Transverse colon (tissue), 4 donors: ENCODE measurements around the gene NEK9.

Source experiments
- CTCF ChIP-seq, 5 experiments: fragments of 200-600 bp in 3 of 5; fragments of 450-650 bp in 2 of 5; sonication (generic) in 3 of 5; IDR thresholded peaks; 1 replicate in 2 of 5; 2 replicates in 3 of 5; pipeline ENCODE4 v1.5.1; 2016 to 2017; ENCODE audit warnings: antibody characterized with exemption in 5 of 5, inconsistent platforms in 3 of 5, mild to moderate bottlenecking in 2 of 5, moderate library complexity in 1 of 5
- POLR2A ChIP-seq: fragments of 450-650 bp; IDR thresholded peaks from one replicate; pipeline ENCODE4 v1.6.1; 2016; ENCODE audit warnings: antibody characterized with exemption, mild to moderate bottlenecking, moderate library complexity
- POLR2AphosphoS5 ChIP-seq, 3 donors: sonication (generic); formaldehyde crosslinking; IDR thresholded peaks; one replicate each; pipeline ENCODE4 v1.6.1; 2016; ENCODE audit warnings: antibody characterized with exemption in 3 of 3

- TF ChIP-seq CTCF (IDR thresholded peaks at IDR 0.05) (no peak), POLR2AphosphoS5 (IDR thresholded peaks at IDR 0.05) (no peak), POLR2A (no peak)
These were observed 59.6 kb downstream of the NEK9 start for GRCh38 chr14:75067212-75067611.
